Endodermal cell (in vitro differentiated cells): ENCODE data around the gene FBXL16. TPM values are rescaled to one million over a fixed set of nuclear protein-coding genes. Genes with fewer than 3 reads are reported as not detected.
A peak's percentile ranks its signal among the peaks of the same experiment; 100 is the strongest.

Experiments used
- DNase-seq: peaks from one replicate; pipeline ENCODE4 v3.0.0-alpha.2; 2017
- H3K27ac ChIP-seq: 2 replicates; pipeline ENCODE4 v1.5.1; 2013; ENCODE audit warnings: mild to moderate bottlenecking, low read depth, low read length, moderate library complexity
- H3K27me3 ChIP-seq: 2 replicates; pipeline ENCODE4 v1.6.1; 2013; ENCODE audit warnings: mild to moderate bottlenecking, low read length, moderate library complexity; ENCODE audit not compliant: insufficient read depth, control insufficient read depth, poor library complexity, severe bottlenecking
- H3K36me3 ChIP-seq: 2 replicates; pipeline ENCODE4 v1.7.0; 2013; ENCODE audit warnings: mild to moderate bottlenecking, low read length, moderate library complexity; ENCODE audit not compliant: control insufficient read depth, insufficient read depth
- H3K4me1 ChIP-seq: one replicate; pipeline ENCODE4 v1.7.0; 2013; ENCODE audit warnings: low read length; ENCODE audit not compliant: control insufficient read depth, insufficient read depth
- H3K4me3 ChIP-seq: 2 replicates; pipeline ENCODE4 v1.5.1; 2013; ENCODE audit warnings: mild to moderate bottlenecking, low read length, moderate library complexity
- H3K9ac ChIP-seq: 2 replicates; pipeline ENCODE4 v1.6.1; 2013; ENCODE audit warnings: mild to moderate bottlenecking, low read length, moderate library complexity; ENCODE audit not compliant: poor library complexity, severe bottlenecking; ENCODE audit errors: extremely low read depth
- H3K9me3 ChIP-seq: 2 replicates; pipeline ENCODE4 v1.6.1; 2013; ENCODE audit warnings: mild to moderate bottlenecking, low read length, moderate library complexity; ENCODE audit not compliant: control insufficient read depth
- H3K27ac Mint-ChIP-seq: 2 replicates; pipeline ENCODE4 v1.8.0; 2020; ENCODE audit warnings: mixed read lengths
- H3K27me3 Mint-ChIP-seq: 2 replicates; pipeline ENCODE4 v1.8.0; 2021; ENCODE audit warnings: mild to moderate bottlenecking, mixed read lengths; ENCODE audit not compliant: insufficient read depth
- H3K36me3 Mint-ChIP-seq: 2 replicates; pipeline ENCODE4 v1.8.0; 2020; ENCODE audit warnings: low read depth, mixed read lengths
- H3K4me1 Mint-ChIP-seq: 2 replicates; pipeline ENCODE4 v1.8.0; 2020; ENCODE audit warnings: mixed read lengths
- H3K4me3 Mint-ChIP-seq: 2 replicates; pipeline ENCODE4 v1.8.0; 2020; ENCODE audit warnings: mild to moderate bottlenecking, moderate library complexity, mixed read lengths
- H3K9me3 Mint-ChIP-seq: 2 replicates; pipeline ENCODE4 v1.8.0; 2020; ENCODE audit warnings: mild to moderate bottlenecking, mixed read lengths
- whole genome bisulfite sequencing, 2 experiments: methylation state at CpG; one replicate each; pipeline versions ENCODE4 v1.1.5 to v1.1.7; 2013; ENCODE audit warnings: missing lambda C conversion rate in 2 of 2, mixed read lengths in 1 of 2; ENCODE audit not compliant: insufficient coverage in 1 of 2, insufficient read length in 1 of 2; 5-methylcytosine and 5-hydroxymethylcytosine counted together
- total RNA-seq, 2 donors: library from RNA; stranded (reverse); fragmentation: NEBNext Ultra II Directional in 1 of 2; extraction: Animal tissue kit (Norgen Biotek cat#: 25700) in 1 of 2; gene quantifications; 2 replicates in 1 of 2; 3 replicates in 1 of 2; pipeline ENCODE4 v1.2.1, GENCODE V29; 2021
- TF ChIP-seq, protein P1 (sequence below): fragments of 200-600 bp; sonication (generic); conservative IDR thresholded peaks from 2 replicates; pipeline ENCODE4 v1.5.0; 2021; ENCODE audit warnings: antibody characterized with exemption, mild to moderate bottlenecking

Gene FBXL16
- total RNA-seq, 2 donors from 2014 or later = 0.38 to 2.2 TPM

DNA sequence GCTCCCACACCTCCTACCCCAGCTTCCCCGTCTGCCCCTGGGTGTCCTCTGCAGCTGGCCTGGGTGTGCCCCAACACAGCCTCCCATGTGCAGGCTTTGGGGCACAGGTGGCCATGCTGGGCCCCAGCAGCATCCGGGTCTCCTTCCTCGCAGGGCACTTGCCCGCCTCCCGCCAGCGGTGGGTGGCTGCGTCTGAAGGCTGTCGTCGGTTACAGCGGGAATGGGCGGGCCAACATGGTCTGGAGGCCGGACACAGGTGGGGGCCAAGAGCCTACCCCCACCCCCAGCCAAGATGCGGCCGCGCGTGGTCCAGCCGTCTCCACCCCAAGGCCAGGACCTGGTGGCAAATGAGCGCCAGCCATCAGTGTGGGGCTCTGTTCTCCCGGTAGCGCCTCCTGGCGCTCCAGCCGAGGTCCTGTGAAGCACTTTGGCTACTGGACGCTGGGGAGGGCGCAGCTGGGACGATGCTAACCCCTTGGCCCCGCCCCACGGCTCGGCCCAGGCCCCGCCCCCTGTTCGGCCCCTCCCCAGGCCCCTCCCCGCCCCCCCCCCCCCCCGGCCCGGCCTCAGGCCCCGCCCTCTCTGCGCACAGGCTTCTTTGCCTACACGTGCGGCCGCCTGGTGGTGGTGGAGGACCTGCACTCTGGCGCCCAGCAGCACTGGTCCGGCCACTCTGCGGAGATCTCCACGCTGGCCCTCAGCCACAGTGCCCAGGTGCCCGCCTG lies 45.0 kb downstream of the FBXL16 start:
- no peaks in the 10 kb centered on the region for H3K27me3 Mint-ChIP-seq
- H3K27ac Mint-ChIP-seq = peak overlapping the region; percentile 39
- Histone ChIP-seq H3K4me1 (no peaks in the 10 kb centered on the region), H3K27ac (no peak overlapping the region), H3K27me3 (no peaks in the 10 kb centered on the region), H3K4me3 (no peak overlapping the region), H3K9me3 (no peaks in the 10 kb centered on the region), H3K36me3 (no peaks in the 10 kb centered on the region), H3K9ac (no peak overlapping the region)
- H3K9me3 Mint-ChIP-seq = no peaks in the 10 kb centered on the region
- DNase-seq = peak; percentile 97
- TF ChIP-seq, protein P1, sequence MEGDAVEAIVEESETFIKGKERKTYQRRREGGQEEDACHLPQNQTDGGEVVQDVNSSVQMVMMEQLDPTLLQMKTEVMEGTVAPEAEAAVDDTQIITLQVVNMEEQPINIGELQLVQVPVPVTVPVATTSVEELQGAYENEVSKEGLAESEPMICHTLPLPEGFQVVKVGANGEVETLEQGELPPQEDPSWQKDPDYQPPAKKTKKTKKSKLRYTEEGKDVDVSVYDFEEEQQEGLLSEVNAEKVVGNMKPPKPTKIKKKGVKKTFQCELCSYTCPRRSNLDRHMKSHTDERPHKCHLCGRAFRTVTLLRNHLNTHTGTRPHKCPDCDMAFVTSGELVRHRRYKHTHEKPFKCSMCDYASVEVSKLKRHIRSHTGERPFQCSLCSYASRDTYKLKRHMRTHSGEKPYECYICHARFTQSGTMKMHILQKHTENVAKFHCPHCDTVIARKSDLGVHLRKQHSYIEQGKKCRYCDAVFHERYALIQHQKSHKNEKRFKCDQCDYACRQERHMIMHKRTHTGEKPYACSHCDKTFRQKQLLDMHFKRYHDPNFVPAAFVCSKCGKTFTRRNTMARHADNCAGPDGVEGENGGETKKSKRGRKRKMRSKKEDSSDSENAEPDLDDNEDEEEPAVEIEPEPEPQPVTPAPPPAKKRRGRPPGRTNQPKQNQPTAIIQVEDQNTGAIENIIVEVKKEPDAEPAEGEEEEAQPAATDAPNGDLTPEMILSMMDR = peak; percentile 77
- H3K4me3 Mint-ChIP-seq = no peak overlapping the region
- peaks cover 3% of the 10 kb centered on the region for H3K4me1 Mint-ChIP-seq
- 34 to 52% methylated on average over 10 to 35 of the region's 43 CpGs for whole genome bisulfite sequencing, 2 experiments
- H3K36me3 Mint-ChIP-seq = peaks cover 8% of the 10 kb centered on the region

DNA sequence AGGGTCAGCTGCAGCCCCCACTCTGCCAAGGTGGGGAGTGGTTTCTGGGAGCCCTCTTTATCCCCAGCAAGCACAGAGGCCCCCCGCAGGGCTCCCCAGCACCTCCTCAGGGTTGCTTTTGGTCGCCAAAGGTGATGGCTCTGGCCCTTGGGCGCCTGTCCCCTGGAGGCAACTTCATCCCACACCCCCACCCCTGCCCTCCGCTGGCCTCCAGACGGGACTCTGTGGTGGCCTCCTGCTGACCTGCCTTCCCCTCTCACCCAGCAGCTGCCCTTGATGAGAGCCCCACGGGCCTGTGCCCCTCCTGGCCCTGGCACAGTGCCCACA lies 45.5 kb downstream of the FBXL16 start:
- no peaks in the 10 kb centered on the region for H3K27me3 Mint-ChIP-seq
- Histone ChIP-seq H3K27me3 (no peaks in the 10 kb centered on the region), H3K9me3 (no peaks in the 10 kb centered on the region), H3K27ac (no peak overlapping the region), H3K9ac (no peak overlapping the region), H3K36me3 (no peaks in the 10 kb centered on the region), H3K4me1 (no peaks in the 10 kb centered on the region), H3K4me3 (no peak overlapping the region)
- DNase-seq = no peak
- H3K4me1 Mint-ChIP-seq = peaks cover 3% of the 10 kb centered on the region
- H3K4me3 Mint-ChIP-seq = no peak overlapping the region
- H3K9me3 Mint-ChIP-seq = no peaks in the 10 kb centered on the region
- H3K36me3 Mint-ChIP-seq = peaks cover 8% of the 10 kb centered on the region
- no peak overlapping the region for H3K27ac Mint-ChIP-seq
- WGBS, 2 experiments = 88 to 97% methylated on average over 5 to 6 of the region's 6 CpGs
- TF ChIP-seq, protein P1 = no peak

DNA sequence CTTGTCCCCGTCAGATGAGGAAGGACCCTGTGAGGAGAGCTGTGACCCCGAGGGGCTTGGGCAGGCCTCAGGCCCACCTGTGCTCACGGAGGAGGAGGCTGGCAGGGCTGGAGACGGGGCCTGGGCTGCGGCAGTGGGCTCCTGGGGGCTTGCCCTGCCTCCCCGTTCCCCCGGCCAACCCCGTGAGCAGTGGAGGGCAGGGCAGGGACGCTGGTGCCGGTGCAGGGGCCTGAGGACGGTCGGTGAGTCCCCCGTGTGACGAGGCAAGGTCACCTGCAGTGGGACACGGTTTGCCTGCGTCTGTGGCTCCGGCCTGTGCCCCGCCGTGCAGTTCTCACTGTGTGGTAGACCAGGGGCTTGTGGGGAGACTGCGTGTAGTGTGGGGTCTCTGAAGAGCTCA lies 46.0 kb downstream of the FBXL16 start:
- Histone ChIP-seq H3K9ac (no peak overlapping the region), H3K4me1 (no peaks in the 10 kb centered on the region), H3K9me3 (no peaks in the 10 kb centered on the region), H3K36me3 (no peaks in the 10 kb centered on the region), H3K4me3 (no peak overlapping the region), H3K27me3 (no peaks in the 10 kb centered on the region), H3K27ac (no peak overlapping the region)
- H3K4me3 Mint-ChIP-seq = no peak overlapping the region
- no peaks in the 10 kb centered on the region for H3K9me3 Mint-ChIP-seq
- TF ChIP-seq, protein P1 = no peak
- H3K36me3 Mint-ChIP-seq = peaks cover 8% of the 10 kb centered on the region
- H3K27me3 Mint-ChIP-seq = no peaks in the 10 kb centered on the region
- H3K27ac Mint-ChIP-seq = no peak overlapping the region
- WGBS, 2 experiments = 92 to 94% methylated on average over 8 to 20 of the region's 20 CpGs
- H3K4me1 Mint-ChIP-seq = peaks cover 3% of the 10 kb centered on the region
- DNase-seq = no peak
